T-cell (primary cell): Measurements from ENCODE around the gene HIPK2. TPM values are rescaled to one million over a fixed set of nuclear protein-coding genes. Genes with fewer than 3 reads are reported as not detected.

ENCODE experiments used
- ATAC-seq, 4 experiments: fragments of 200-7000 bp in 3 of 4; fragments of 150-1000 bp in 1 of 4; cut with Tn5 transposase; replicated peaks in 1 of 4; 1 replicate in 3 of 4; 2 replicates in 1 of 4; pipeline ENCODE4 v1.10.0; 2021; ENCODE audit warnings: moderate library complexity in 3 of 4, mild to moderate bottlenecking in 2 of 4, moderate number of reproducible peaks in 1 of 4
- CTCF ChIA-PET, 2 donors: fragments of 300-600 bp; sonication (Branson Sonifier 250); formaldehyde crosslinking; loops; one replicate each; lab custom pipeline; 2022; ENCODE audit warnings: antibody characterized with exemption in 2 of 2; lab: Charles Lee
- POLR2A ChIA-PET, 2 donors: fragments of 300-600 bp; sonication (Branson Sonifier 250); formaldehyde crosslinking; loops; one replicate each; lab custom pipeline; 2022; ENCODE audit warnings: antibody characterized with exemption in 2 of 2; lab: Charles Lee
- DNase-seq, 35 experiments: peaks; one replicate each; pipeline versions ENCODE4 v3.0.0 to v3.0.0-alpha.2; 2013 to 2023
- H3K27ac ChIP-seq: one replicate; pipeline ENCODE4 v1.5.1; 2013; ENCODE audit warnings: low read length
- H3K27me3 ChIP-seq, 2 experiments: replicated peaks in 1 of 2; 1 replicate in 1 of 2; 2 replicates in 1 of 2; pipeline versions ENCODE4 v1.6.1 to v1.7.0; 2013; ENCODE audit warnings: low read length in 1 of 2, mixed read lengths in 1 of 2; ENCODE audit not compliant: control insufficient read depth in 2 of 2, insufficient read depth in 2 of 2; ENCODE audit errors: extremely low read depth in 1 of 2
- H3K36me3 ChIP-seq, 2 donors: 1 replicate in 1 of 2; 2 replicates in 1 of 2; pipeline versions ENCODE4 v1.6.1 to v1.7.0; 2013; ENCODE audit warnings: low read length in 1 of 2; ENCODE audit not compliant: control insufficient read depth in 2 of 2, insufficient read depth in 1 of 2; ENCODE audit errors: extremely low read depth in 1 of 2
- H3K4me1 ChIP-seq, 2 experiments: 1 replicate in 1 of 2; 2 replicates in 1 of 2; pipeline versions ENCODE4 v1.6.1 to v1.7.0; 2013; ENCODE audit warnings: low read length in 2 of 2, mixed read lengths in 1 of 2; ENCODE audit not compliant: insufficient read depth in 2 of 2, control insufficient read depth in 1 of 2; ENCODE audit errors: extremely low read depth in 1 of 2
- H3K4me3 ChIP-seq, 2 donors: 1 replicate in 1 of 2; 2 replicates in 1 of 2; pipeline versions ENCODE4 v1.5.1 to v1.7.0; 2013; ENCODE audit warnings: mild to moderate bottlenecking in 2 of 2, low read length in 1 of 2, moderate library complexity in 1 of 2; ENCODE audit not compliant: control insufficient read depth in 1 of 2; ENCODE audit errors: extremely low read depth in 1 of 2
- H3K9me3 ChIP-seq: 2 replicates; pipeline ENCODE4 v1.7.0; 2013
- H3K27ac Mint-ChIP-seq, 2 donors: one replicate each; pipeline ENCODE4 v1.8.0; 2020 to 2021; ENCODE audit warnings: mild to moderate bottlenecking in 2 of 2, mixed read lengths in 2 of 2
- H3K27me3 Mint-ChIP-seq, 2 donors: one replicate each; pipeline ENCODE4 v1.8.0; 2021 to 2022; ENCODE audit warnings: mixed read lengths in 2 of 2
- H3K36me3 Mint-ChIP-seq: one replicate; pipeline ENCODE4 v1.8.0; 2021; ENCODE audit warnings: mixed read lengths
- H3K4me1 Mint-ChIP-seq, 3 donors: one replicate each; pipeline ENCODE4 v1.8.0; 2020 to 2022; ENCODE audit warnings: mixed read lengths in 3 of 3, mild to moderate bottlenecking in 1 of 3
- H3K4me3 Mint-ChIP-seq, 3 donors: one replicate each; pipeline ENCODE4 v1.8.0; 2020 to 2022; ENCODE audit warnings: mild to moderate bottlenecking in 3 of 3, mixed read lengths in 3 of 3, moderate library complexity in 3 of 3
- H3K9me3 Mint-ChIP-seq, 3 donors: one replicate each; pipeline ENCODE4 v1.8.0; 2020 to 2022; ENCODE audit warnings: mixed read lengths in 3 of 3
- WGBS: methylation state at CpG from one replicate; pipeline ENCODE4 v1.1.5; 2013; ENCODE audit warnings: missing lambda C conversion rate; ENCODE audit not compliant: insufficient coverage; 5-methylcytosine and 5-hydroxymethylcytosine counted together
- total RNA-seq, 35 experiments: library from RNA in 6 of 35; stranded (reverse) in 6 of 35; fragments of 120-200 nt in 1 of 35; gene quantifications; one replicate each; pipeline versions ENCODE4 v1.2.1 to v1.2.4 and lab custom pipeline; 2013 to 2026

The HIPK2 gene
- total RNA-seq, 5 donors from 2014 or later (not counting 1 experiment from before 2014, with no cell fraction given), result 32.7 to 34.5 (median 33.5) TPM

DNA sequence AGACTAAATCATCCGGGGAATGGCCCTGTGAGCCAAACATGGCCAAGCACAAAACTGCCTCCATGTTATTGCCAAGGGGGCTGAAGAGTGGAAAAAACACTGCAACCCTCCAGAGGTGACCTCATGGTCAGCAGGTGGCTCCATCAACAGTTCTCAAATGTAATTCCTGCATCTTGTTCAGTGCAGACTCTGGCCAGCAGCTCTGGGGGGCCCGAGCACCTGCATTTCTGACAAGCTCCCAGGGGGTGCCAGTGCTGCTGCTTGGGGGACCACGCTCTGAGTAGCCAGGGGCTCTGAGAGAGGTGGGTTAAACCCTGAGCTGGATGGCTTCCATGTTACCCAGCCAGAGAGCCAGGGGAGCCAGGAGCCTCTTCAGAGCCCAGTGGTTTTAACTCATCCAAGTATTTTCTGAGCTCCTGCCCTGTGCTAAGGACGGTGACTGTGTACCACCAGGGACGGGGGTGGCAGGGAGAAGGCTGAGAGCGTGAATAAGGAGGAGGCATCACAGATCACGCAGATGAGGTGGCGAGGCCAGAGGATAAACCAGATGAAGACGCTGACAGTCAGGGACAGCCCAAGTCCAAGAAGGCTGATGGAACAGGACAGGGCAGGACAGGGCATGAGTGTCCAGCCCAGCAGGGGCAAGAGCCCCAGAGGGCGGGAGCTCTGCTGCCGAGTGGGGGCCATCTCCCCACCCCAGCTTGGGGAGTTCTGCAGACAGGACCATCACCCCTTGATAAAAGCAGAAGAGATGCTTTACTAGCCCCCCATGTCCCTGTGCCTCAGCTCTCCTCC, 201.4 kb downstream of the HIPK2 start:
- Mint-ChIP-seq H3K27ac (no peak overlapping the region), H3K27me3 (no peaks in the 10 kb centered on the region), H3K36me3 (peaks cover 53% of the 10 kb centered on the region), H3K4me3 (no peak overlapping the region), H3K4me1 (no peaks in the 10 kb centered on the region), H3K9me3 (no peaks in the 10 kb centered on the region)
- DNase-seq (no peak), ATAC-seq (no peak)
- WGBS, result 96% methylated on average over 10 of the region's 11 CpGs
- CTCF ChIA-PET, result no interaction called here
- POLR2A ChIA-PET, result interaction anchor here in 1 of 2 donors (0.6 kb wide), 1 partner anchor 468 kb away, joined by 4 read pairs; no protein-coding TSS in a partner anchor
- H3K27me3 ChIP-seq, result no peaks in the 10 kb centered on the region
- H3K27ac ChIP-seq, result no peak overlapping the region
- H3K4me1 ChIP-seq, result no peaks in the 10 kb centered on the region
- no peak overlapping the region for H3K4me3 ChIP-seq
- no peaks in the 10 kb centered on the region for H3K9me3 ChIP-seq
- peaks cover 11 to 37% of the 10 kb centered on the region in 2 donors for H3K36me3 ChIP-seq

DNA sequence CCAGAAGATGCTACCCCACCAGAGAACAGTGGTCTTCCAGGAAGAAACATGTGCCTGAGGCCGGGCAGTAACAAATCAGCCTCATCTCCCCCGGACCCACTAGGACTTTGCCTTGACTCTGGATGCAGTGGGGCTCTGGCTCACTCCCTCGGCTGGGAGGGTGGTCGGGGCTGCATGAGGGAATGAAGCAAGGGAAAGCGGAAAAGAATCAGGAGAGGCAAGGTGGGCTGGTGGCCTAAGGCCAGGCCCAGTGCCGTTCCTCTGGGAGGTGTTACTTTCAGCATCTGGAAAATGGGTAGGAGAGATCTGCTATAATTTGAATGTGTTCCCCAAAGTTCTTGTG, 202.5 kb downstream of the HIPK2 start:
- H3K9me3 ChIP-seq, result no peaks in the 10 kb centered on the region
- WGBS, result 98% methylated on average over 6 of the region's 6 CpGs
- no peaks in the 10 kb centered on the region for H3K4me1 Mint-ChIP-seq
- H3K27ac ChIP-seq, result no peak overlapping the region
- ChIA-PET POLR2A (no interaction called here), CTCF (no interaction called here)
- H3K4me3 ChIP-seq, result no peak overlapping the region
- H3K27me3 ChIP-seq, result no peaks in the 10 kb centered on the region
- H3K9me3 Mint-ChIP-seq, result no peaks in the 10 kb centered on the region
- H3K4me1 ChIP-seq, result no peaks in the 10 kb centered on the region
- H3K4me3 Mint-ChIP-seq, result no peak overlapping the region
- ATAC-seq (no peak), DNase-seq (no peak)
- H3K27ac Mint-ChIP-seq, result no peak overlapping the region
- H3K36me3 Mint-ChIP-seq, result peaks cover 56% of the 10 kb centered on the region
- no peaks in the 10 kb centered on the region for H3K27me3 Mint-ChIP-seq
- peaks cover 11 to 33% of the 10 kb centered on the region in 2 donors for H3K36me3 ChIP-seq

DNA sequence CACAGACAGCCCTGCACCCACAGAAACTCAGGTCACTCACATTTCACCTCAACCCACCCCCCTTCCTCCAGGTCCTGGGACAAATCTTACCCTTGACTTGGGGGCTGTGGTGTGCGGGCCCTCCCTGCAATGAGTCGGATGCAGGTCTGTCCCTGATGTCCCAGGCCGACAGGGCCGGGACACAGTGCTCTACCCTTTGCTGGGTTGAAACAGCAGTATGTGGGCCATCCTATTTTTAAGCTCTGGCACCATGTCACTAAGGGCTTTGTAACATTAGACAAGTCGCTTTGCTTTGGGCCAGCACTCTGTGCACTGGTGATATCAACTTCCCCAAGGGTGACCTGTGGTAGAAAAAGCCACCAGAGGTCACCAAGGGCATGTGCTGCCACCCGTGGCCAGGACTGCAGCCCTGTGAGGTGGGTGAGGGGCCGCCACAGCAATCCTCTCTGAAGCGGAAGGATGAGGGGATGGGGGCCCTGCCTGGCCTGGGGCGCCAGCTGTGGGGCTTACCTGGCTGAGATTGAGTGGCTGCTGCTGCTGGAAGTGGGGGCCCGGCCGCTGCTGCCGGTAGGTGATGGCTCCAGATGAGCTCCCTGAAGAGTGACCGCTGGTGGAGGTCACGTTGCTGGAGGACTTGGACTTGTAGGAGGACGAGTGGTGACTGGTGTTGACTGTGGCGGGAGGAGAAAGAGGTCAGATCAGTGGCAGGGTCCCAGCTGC, 203.0 kb downstream of the HIPK2 start:
- H3K9me3 ChIP-seq, result no peaks in the 10 kb centered on the region
- no peak overlapping the region for H3K27ac ChIP-seq
- ChIA-PET CTCF (interaction anchor here in 1 of 2 donors (0.6 kb wide), 1 partner anchor 77 kb away, joined by 8 read pairs; no protein-coding TSS in a partner anchor), POLR2A (no interaction called here)
- DNase-seq, result no peak
- no peaks in the 10 kb centered on the region for H3K4me1 Mint-ChIP-seq
- no peak for ATAC-seq
- 90% methylated on average over 13 of the region's 16 CpGs for WGBS
- H3K27ac Mint-ChIP-seq, result no peak overlapping the region
- no peaks in the 10 kb centered on the region for H3K27me3 ChIP-seq
- no peak overlapping the region for H3K4me3 ChIP-seq
- no peaks in the 10 kb centered on the region for H3K4me1 ChIP-seq
- H3K4me3 Mint-ChIP-seq, result no peak overlapping the region
- H3K27me3 Mint-ChIP-seq, result no peaks in the 10 kb centered on the region
- peaks cover 53% of the 10 kb centered on the region for H3K36me3 Mint-ChIP-seq
- no peaks in the 10 kb centered on the region for H3K9me3 Mint-ChIP-seq
- H3K36me3 ChIP-seq, result peaks cover 9 to 30% of the 10 kb centered on the region in 2 donors

DNA sequence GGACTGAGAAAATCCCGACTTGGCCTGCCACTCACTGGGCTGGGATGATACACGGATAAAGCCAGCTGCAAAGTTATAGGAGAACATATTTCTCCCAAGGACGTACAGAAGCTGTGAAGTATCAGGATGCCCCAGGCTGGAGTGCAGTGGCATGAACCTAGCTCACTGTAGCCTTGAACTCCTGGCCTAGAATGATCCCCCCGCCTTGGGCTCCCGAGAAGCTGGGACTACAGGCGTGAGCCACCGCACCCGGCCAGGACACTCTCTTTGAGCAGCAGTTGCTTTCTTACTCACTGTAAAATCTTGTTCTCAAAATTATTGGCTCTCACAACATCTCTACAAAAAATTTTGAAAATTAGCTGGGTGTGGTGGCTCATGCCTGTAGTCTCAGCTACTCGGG, 203.9 kb downstream of the HIPK2 start:
- Histone ChIP-seq H3K4me1 (no peaks in the 10 kb centered on the region), H3K9me3 (no peaks in the 10 kb centered on the region), H3K27me3 (no peaks in the 10 kb centered on the region), H3K27ac (no peak overlapping the region), H3K4me3 (no peak overlapping the region), H3K36me3 (peaks cover 13 to 23% of the 10 kb centered on the region in 2 donors)
- ATAC-seq (no peak), DNase-seq (no peak)
- no peaks in the 10 kb centered on the region for H3K4me1 Mint-ChIP-seq
- no peak overlapping the region for H3K4me3 Mint-ChIP-seq
- ChIA-PET POLR2A (no interaction called here), CTCF (interaction anchor here in 1 of 2 donors (0.7 kb wide), 1 partner anchor 73 kb away, joined by 4 read pairs; no protein-coding TSS in a partner anchor)
- no peaks in the 10 kb centered on the region for H3K27me3 Mint-ChIP-seq
- no peaks in the 10 kb centered on the region for H3K9me3 Mint-ChIP-seq
- H3K27ac Mint-ChIP-seq, result no peak overlapping the region
- peaks cover 51% of the 10 kb centered on the region for H3K36me3 Mint-ChIP-seq
- 94% methylated on average over 5 of the region's 9 CpGs for WGBS

DNA sequence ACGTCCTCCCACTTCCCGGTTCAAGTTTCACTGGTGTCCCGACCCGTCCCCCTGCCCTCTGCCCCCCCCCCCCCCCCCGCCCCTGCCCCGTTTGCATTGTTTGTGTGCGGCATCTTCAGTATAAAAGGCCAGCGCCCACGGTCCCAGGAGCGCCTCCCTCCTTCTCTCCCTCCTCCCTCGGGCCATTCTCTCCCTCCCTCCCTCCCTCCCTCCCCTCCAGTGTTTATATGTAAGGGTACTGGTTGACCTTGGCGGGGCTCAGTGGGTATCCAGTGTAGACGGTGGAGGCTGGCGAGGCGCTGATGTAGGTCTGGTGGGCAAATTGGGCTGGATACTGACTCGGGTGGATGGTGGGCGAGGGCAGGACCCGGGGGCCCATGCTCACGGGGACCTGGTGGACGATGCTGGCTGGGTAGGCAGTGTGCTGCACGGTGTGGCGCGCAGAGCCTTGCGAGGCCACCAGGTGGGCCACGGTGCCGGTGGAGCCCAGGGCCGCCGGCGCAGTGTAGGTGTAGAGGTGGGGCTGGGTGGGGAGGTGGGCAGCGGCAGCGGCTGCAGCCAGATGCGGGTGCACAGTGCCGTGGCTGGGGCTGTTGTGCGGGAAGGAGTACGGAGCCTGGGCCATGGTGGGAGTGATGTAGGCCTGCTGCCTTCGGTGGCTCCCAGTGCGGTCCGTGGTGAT, 205.0 kb downstream of the HIPK2 start:
- POLR2A ChIA-PET, result no interaction called here
- H3K36me3 Mint-ChIP-seq, result peaks cover 54% of the 10 kb centered on the region
- 97% methylated on average over 27 of the region's 38 CpGs for WGBS

DNA sequence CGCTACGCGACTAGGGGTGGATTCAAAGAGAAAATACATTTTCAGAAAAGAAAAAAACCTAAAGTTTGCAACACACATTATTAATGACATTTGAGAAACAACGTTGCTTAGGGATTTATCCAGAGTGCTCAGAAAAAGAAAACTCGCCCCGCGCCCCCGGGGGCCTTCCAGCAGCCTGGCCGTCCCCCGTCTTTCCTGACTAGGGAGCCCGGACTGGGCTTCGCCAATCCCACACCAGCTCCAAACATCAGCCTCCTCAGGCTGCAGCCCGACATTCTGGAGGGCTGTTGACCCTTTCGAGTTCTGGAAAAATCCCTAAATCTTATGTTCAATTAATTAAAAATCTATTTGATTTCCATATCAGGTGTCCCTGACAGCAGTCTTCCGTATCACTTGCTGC, 205.7 kb downstream of the HIPK2 start:
- no peaks in the 10 kb centered on the region for H3K9me3 ChIP-seq
- ChIA-PET POLR2A (no interaction called here), CTCF (no interaction called here)
- Mint-ChIP-seq H3K36me3 (peaks cover 58% of the 10 kb centered on the region), H3K27me3 (no peaks in the 10 kb centered on the region), H3K4me3 (no peak overlapping the region), H3K4me1 (peaks cover 2 to 6% (median 6%) of the 10 kb centered on the region in 3 donors), H3K9me3 (no peaks in the 10 kb centered on the region), H3K27ac (no peak overlapping the region)
- no peaks in the 10 kb centered on the region for H3K27me3 ChIP-seq
- no peak for DNase-seq
- ATAC-seq, result no peak
- H3K27ac ChIP-seq, result no peak overlapping the region
- peaks cover 17 to 25% of the 10 kb centered on the region in 2 donors for H3K36me3 ChIP-seq
- no peaks in the 10 kb centered on the region for H3K4me1 ChIP-seq
- 100% methylated on average over 1 of the region's 15 CpGs for WGBS
- H3K4me3 ChIP-seq, result no peak overlapping the region

More for the DNA sequence above, 205.0 kb downstream of the HIPK2 start:
- no peaks in the 10 kb centered on the region for H3K27me3 ChIP-seq
- Mint-ChIP-seq H3K4me3 (no peak overlapping the region), H3K4me1 (peaks cover 0 to 4% (median 2%) of the 10 kb centered on the region in 3 donors), H3K27me3 (no peaks in the 10 kb centered on the region), H3K9me3 (no peaks in the 10 kb centered on the region), H3K27ac (no peak overlapping the region)
- no peaks in the 10 kb centered on the region for H3K4me1 ChIP-seq
- H3K9me3 ChIP-seq, result no peaks in the 10 kb centered on the region
- peaks cover 17 to 25% of the 10 kb centered on the region in 2 donors for H3K36me3 ChIP-seq
- CTCF ChIA-PET, result no interaction called here
- no peak for ATAC-seq
- no peak for DNase-seq
- no peak overlapping the region for H3K27ac ChIP-seq
- H3K4me3 ChIP-seq, result no peak overlapping the region
